GM20431 (cell line): ENCODE measurements around the gene C9orf50.
"Not testable (repeated sequence)": the region's sequence is repeated elsewhere in the genome, so short reads cannot be mapped to it uniquely, and the experiment has no call there.

Source experiments
- in situ Hi-C: fragments of 300-500 bp; cut with MseI, MboI; formaldehyde crosslinking; loops from one replicate; pipeline ENCODE4 v1.15.0; 2020; ENCODE audit warnings: low sequenced_read_pairs; ENCODE audit not compliant: unreplicated experiment

Gene C9orf50

DNA sequence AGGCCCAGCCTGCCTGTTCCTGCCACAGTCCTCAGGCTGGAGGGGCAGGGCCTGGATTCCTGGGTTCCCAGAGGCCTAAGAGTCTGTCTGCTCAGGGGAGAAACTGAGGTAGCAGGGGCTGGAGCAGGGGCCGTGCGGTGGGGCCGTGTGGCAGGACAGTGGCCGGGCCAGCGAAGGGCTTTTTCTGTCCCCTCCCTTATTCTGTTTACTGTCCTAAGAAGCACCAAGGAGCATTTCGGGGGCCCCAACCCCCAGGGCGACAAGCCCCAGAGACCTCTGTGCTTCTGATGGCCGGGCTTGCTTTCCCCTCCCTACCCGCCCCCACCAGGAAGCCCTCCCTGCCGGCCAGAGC, 27.8 kb upstream of the C9orf50 start:
- in situ Hi-C loops, result loop anchor here (10.0 kb wide), 1 partner anchor 136 kb away; no protein-coding TSS in a partner anchor

DNA sequence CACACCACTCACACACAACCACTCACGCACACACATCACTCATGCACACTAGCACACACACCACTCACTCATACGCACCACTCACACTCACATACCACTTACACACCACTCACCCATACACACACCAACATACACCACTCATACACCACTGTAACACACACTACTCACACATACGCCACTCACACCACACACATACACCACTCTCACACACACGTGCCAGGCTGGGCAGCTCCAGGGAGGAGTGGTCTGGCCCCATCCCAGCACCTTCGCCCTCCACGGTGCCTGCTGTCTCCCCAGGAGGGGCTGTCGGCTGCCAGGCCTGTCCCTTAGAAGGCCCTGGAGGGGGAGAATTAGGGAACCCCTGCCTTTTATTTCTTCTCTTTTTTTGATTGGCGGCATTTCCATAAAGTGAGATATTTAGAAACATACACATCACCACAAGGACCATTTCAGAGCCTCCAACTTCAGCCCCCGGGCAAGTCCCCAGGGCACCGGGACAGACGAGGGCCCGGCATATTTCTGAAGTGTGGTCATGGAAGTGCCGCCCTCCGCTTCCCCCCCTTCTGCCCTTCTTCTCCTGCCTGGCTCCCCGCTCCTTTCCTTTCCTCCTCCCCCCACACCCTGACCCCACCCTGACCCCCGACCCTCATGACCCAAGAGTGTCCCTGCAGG, 27.3 kb upstream of the C9orf50 start:
- in situ Hi-C loops, result loop anchor here (10.0 kb wide), 1 partner anchor 137 kb away; no protein-coding TSS in a partner anchor

DNA sequence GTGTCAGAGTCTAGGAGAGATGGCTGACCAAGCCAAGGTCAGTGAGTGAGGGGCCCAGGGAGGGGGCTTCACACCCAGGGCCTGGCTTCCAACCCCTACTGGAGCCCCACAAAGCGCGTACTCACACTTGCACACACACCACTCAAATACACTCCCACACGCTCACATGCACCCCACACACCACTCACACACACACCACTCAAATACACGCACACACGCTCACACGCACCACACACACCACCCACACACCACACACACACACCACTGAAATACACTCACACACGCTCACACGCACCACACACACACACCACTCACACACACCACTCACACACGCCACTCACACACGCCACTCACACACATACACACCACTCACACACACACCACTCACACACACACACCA, 26.7 kb upstream of the C9orf50 start:
- in situ Hi-C loops, result loop anchor here (10.0 kb wide), 1 partner anchor 137 kb away; no protein-coding TSS in a partner anchor

DNA sequence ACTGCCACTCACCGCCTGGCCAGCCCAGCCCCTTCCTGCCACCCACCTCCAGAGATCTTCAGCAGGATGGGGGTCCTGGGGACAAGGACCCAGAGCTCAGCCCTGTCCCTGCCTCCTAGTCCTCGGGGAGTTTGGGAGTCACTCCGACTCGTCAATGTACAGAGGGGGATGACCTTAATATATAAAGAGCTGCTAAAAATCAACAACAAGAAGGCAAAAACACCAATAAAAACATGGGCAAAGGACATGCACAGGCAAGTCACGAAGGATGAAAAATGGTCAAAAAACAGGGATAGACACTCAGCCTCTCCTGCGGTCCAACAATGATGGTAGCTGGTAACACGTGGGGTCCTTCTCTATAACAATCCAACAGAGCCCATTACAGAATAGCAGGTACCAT, 25.8 kb upstream of the C9orf50 start:
- in situ Hi-C loops, result loop anchor here (10.0 kb wide), 1 partner anchor 138 kb away; no protein-coding TSS in a partner anchor

DNA sequence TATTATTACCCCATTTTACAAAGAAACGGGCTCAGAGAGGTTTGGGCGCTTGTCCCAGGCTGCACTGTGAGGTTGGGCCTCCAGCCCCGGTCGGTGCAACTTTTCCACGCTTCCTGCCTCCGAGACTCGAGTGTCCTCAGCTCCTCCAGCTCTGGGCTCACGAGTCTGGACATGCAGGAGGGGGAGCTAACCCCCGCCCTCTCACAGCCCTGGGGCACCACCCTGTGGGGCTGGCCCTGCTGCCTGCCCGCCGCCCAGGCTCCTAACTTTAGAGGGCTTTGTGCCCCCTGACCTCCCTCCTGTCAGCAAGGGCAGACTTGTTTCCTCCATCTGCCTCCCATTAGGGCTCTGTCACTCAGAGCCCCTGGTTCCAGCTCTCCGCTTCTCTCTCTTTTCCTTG, 25.4 kb upstream of the C9orf50 start:
- in situ Hi-C loops, result loop anchor here (10.0 kb wide), 1 partner anchor 139 kb away; no protein-coding TSS in a partner anchor

DNA sequence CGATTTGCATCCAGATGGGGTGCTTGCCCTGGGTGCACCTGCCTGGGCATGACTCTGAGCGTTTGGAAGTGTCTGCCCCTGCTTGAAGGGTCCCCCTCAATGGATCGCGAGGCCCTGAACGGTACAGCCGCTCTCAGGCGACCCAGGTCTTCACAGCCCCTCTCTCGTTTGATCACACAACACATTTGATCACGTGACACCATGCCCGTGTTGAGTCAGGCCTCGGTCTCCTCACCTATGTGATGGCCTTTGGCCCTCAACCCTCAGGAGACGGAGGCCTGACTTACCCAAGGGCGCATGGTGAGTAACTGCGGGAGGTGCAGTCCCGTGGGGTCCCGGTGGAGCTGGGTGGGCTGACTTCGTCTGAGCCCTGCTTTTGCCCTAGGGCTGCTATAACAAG, 24.0 kb upstream of the C9orf50 start:
- in situ Hi-C loops, result loop anchor here (10.0 kb wide), 1 partner anchor 140 kb away; no protein-coding TSS in a partner anchor

DNA sequence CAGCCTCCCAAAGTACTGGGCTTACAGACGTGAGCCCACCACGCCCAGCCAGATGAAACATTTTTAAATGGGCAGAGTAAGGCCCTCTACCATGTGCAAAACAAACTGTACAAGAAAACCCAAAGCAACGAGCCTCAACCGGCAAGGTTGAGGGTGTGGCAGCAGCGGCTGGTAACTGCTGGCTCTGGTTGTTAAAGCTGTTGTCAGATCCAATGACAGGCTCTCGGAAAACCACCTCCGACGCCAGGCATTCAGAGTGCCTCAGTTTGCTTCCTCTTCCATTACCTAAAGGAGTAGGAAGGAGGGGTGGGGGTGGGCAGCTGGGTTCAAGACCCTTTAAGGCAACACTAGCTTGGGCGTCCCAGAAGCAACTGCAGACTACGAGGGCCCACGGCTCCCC, 23.5 kb upstream of the C9orf50 start:
- in situ Hi-C loops, result loop anchor here (10.0 kb wide), 1 partner anchor 140 kb away; no protein-coding TSS in a partner anchor

DNA sequence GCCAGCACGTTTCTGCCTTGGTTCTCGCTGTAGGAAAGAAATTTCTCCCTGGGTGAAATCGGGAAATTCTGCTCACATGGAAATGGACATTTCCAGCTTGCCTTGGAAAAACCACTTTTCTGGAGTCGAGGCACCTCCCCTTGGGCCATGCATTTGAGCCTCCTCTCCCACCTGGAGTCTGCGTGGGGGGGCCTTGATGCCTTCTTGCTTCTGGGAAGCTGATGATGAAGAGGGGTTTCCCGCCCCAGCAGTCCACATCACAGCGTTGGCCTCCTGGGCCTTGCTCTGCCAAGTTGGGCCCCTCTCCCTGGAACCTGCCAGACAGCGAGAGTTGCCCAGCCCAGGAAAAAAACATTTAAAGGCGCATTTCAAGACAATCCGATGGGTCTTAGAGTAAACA, 22.8 kb upstream of the C9orf50 start:
- in situ Hi-C loops, result loop anchor here (10.0 kb wide), 1 partner anchor 141 kb away; no protein-coding TSS in a partner anchor

DNA sequence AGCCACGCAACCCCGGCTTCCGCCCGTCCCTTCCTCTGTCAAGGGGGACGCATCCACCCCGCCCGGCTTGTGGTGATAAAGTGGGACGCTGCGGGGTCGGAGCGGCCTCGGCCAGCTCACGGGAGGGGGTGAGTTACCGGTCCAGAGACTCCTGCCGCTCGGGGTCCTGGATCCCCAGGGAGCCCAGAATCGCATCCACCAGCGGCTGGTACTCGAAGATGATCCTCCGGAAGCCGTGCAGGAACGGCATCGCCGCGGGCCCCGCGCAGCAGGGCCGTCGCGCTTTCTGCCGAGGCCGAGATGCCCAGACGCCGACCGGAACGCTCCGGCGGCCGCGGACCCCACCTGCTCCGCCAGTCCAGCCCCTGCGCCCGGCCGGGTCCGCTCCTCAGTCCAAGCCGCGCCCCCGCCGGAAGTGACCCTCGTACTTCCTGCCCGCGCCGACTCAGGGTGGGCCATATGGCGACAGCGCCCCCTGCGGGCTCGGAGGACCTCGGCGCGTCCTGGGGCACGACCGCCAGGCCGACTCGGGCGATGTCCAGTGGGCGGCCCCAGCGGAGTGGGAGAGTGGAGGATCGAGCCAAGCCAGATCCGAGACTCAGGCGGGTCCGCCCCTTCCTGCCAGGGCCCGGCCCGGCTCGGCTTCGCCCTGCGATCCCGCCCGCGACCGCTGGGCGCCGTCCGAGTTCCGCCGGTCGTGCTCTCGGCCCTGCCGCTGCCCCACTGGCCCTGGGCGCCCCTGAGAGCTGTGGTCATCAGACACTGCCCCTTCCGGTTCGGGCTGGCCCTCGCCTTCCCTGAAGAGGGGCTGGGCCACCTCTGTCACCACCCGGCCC, 21.1 kb upstream of the C9orf50 start, which contains the start of gene ASB6:
Gene ASB6 (minus strand): TSS at position 402 of the 836 bp plus-strand sequence. CDS start 152 bp downstream, at position 250.
- in situ Hi-C loops, result loop anchor here (10.0 kb wide), 1 partner anchor 143 kb away; no protein-coding TSS in a partner anchor

DNA sequence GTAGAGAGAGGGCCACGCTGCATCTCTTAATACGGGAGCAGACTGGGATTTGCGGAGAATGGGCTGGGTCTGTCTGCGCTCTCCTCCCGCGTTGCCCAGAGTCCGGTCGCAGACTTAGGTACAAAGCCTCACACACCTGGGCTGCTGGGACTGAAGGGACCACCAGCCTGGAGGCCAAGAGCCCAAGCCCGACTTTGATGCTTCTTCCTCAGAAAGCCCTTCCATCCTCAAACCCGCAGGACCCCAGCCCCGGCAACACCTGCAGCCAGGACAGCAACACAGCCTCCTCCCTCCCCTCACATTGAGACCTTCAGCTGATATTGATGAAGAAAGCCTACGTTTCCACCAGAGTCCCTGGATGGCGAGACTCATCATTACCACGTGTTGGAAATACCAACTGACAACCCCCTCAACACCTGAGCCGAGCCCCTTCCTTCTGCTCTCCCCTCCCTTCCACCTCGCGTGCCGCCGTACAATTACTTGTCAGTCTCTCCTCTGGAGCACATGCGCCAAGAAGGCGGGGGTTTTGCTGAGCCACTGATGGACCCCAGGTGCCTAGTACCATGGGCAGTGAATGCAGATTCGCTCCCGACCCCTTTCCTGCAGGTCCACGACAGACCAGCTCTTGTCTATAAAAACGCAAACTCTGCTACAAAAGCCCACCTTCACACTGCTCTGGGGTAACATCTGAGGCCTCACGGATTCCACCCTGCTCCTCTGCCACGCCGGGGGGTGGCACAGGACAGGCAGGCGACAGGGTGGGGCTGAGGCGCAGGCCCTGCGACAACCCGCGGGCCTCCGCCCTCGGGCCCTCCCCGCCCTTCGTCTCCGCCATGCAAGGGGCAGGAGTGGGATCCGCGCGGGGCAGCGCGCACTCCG, 20.2 kb upstream of the C9orf50 start:
- in situ Hi-C loops, result loop anchor here (10.0 kb wide), 1 partner anchor 144 kb away; no protein-coding TSS in a partner anchor

DNA sequence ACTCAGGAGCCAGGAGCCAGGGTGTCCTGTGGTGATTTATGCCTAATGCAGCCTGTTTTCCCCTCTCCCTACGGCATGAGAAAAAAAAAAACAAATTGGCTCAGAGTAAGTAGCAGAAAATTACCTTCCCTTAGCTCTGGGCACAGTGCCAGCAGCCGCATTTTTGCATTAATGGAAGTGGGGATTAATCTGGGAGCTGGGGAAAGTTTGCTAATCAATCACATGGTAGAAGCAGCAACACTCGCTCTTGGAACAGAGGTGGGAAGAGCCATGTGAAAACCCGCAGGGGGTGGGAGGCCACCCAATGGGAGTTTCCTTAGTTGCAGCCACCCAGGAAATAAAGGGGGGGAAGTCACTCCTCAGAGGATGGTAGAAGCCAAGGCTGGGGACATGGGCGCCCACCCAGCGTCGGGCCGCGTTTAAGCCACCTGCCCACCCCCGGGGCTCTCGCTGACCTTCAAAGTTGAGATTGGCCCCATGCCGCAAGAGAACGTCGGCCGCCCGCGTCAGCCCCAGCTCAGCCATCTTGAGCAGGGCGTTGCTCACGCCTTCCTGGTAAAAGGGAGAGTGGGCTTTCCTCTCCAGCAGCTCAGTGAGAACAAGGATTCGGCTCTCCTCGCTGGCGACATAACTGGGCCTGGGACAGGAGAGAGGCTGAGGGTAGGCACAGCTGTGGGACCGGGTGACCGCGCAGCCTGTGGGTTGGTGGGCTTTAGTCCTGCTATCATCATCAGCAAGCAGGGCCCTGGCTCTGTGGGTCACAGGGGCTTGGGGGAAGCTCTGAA, 19.4 kb upstream of the C9orf50 start:
- in situ Hi-C loops, result loop anchor here (10.0 kb wide), 1 partner anchor 145 kb away; no protein-coding TSS in a partner anchor

DNA sequence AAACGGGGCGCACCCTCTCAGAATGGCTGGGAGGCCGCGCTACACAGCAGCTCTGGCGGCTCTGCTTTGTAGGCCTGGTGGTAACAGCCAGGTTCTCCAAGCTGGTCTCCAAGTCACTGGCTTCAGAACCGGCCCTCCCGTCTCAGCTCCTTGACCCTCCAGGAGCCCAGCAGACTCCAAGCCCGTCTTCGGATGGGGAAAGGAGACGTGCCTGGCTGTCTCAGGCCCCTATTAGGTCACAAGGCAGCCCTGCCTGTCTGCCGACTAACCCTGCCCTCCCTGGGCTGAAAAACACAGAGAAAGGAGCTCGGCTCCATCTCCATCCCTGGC, 18.8 kb upstream of the C9orf50 start:
- in situ Hi-C loops, result loop anchor here (10.0 kb wide), 1 partner anchor 145 kb away; no protein-coding TSS in a partner anchor

DNA sequence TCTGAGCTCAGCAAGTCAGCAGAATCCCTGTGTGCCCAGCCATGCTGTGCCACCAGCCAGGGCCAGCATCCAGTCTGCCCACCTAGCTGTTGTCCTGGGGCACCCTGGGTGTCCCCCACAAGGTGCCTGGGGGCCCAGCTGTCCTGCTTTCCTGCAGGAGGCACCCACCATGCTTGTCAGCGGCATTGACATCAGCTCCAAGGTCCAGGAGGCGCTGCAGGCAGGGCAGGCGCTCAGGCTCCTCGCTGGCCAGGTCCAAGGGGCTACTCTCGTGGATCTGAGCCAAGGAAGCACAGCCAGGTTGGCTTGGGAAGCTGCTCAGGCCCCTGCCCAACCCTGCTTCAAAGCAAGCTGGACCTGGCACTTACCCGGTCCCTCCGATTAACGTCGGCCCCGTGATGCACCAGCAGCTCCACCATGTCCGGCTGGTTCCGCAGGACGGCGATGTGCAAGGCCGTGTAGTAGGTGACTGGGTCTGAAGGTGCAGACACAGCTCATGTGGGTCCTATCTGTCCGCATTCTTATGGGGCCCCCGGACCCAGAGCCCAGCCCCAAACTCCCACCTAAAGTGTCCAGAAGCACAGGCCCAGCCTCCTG, 18.2 kb upstream of the C9orf50 start:
- in situ Hi-C loops, result no loop called here

DNA sequence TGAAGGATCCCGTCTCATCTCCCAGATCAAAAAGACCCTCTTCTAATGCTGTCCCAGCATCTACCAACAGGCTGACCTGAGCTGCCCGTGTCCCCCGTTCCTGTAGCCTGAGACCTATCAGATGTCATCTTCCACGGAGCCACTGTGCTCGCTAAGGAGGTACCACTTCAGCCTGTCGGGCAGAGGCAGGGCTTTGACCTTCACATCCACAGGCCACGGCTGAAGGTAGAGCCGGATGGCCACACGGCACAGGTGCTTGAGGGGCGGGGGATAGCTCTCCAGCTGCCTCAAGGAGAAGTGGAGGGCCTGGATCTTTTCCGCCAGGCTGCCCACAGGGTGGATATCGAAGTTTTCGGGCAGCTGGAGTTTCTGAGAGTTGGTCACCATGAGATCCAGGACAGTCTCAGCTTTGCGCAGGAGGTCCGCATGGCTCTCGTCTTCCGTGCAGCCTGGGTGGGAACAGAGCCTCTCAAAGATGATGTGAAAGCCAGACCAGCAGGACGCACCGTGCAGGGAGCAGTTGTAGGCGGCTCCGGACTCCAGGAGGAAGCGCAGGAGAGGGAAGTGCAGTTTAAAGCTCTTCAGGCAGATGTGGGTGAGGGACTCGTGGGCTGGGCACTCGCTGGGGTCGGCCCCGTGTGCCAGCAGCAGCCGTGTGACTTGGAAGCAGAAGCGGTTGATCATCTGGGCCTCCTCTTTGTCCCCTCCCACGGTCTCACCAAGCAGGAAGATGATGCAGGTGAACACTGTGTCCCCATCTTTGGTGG, 17.0 kb upstream of the C9orf50 start:
- in situ Hi-C loops, result no loop called here

DNA sequence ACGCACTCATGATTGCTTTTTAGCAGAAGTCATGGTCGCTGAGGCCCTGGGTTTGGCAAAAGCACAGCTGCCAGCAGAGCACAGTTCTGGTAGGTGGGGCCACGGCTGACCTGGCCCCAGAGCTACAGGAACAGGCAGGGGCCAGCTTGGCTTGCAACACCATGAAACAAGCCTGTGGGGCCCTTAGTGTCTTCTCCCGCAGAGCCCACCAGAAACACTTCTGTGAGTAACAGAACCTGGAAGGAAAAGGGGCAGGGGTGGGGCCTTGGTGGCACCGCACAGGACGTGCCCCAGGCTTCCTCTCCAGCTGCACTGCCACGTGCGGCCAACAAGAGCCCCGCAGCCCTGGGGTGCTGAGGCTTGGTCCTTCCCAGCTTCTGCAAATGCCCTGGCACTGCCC, 16.2 kb upstream of the C9orf50 start:
- in situ Hi-C loops, result no loop called here

DNA sequence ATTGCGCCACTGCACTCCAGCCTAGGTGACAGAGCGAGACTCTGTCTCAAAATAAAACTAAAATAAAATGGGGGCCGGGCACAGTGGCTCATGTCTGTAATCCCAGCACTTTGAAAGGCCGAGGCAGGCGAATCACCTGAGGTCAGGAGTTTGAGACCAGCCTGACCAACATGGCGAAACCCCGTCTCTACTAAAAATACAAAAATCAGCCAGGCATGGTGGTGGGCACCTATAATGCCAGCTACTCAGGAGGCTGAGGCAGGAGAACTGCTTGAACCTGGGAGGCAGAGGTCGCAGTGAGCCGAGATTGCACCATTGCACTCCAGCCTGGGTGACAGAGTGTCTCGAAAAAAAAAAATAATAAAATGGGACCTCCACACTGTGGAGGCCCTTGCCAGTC, 15.4 kb upstream of the C9orf50 start:
- in situ Hi-C loops, result not testable (repeated sequence)

DNA sequence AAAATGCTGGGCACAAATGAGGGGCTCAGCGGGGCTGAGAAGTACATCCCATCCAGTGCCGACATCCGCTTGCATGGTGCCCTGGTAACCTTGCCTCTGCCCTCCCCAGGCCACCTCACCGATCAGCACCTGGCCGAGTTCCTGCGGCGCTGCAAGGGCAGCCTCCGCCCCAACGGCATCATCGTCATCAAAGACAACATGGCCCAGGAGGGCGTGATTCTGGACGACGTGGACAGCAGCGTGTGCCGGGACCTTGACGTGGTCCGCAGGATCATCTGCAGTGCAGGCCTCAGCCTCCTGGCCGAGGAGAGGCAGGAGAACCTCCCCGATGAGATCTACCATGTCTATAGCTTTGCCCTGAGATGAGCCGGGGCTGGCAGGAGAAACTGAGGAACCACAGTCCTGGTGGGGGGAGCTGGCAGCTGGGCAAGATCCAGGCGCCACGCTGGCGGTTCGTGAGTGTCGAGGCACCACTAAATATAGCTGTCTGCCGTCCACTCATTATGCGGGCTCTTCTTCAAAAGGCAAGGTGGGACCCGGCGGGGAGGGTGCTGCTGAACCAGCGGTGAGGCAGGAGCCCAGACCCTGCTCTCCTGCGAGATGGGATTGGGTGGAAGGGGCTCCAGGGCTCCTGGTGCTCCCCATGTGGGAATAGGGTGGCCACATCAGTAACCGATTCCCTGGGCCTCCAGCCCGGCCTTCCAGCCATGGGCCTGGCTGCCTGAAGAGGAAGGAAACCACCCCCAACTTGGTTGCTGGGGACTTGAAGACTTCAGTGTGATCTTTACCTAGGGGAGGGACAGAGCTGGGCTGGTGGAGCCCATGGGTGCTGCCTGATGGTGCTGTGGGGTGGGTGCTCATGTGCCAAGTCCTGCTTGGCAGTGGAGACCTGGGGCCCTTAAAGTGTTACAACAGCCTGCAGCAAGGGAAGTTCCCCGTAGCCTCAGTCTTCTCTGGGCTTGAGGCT, 14.5 kb upstream of the C9orf50 start:
- in situ Hi-C loops, result no loop called here
